Neural progenitor cell (in vitro differentiated cells): ENCODE measurements around the gene DAPK3. TPM values are rescaled to one million over a fixed set of nuclear protein-coding genes. Genes with fewer than 3 reads are reported as not detected.

Experiments used
- DNase-seq: peaks from one replicate; pipeline ENCODE4 v3.0.0-alpha.2; 2016; ENCODE audit warnings: low spot score
- H2AFZ ChIP-seq: fragments of 200-600 bp; sonication (generic); replicated peaks from 2 replicates; pipeline ENCODE4 v1.6.1; 2016; ENCODE audit warnings: antibody characterized with exemption
- H3F3A ChIP-seq: fragments of 200-600 bp; sonication (generic); 2 replicates; pipeline ENCODE4 v1.6.1; 2016; ENCODE audit warnings: antibody characterized with exemption, low read depth
- H3K27ac ChIP-seq: fragments of 200-600 bp; sonication (generic); 2 replicates; pipeline ENCODE4 v1.5.1; 2016; ENCODE audit warnings: mild to moderate bottlenecking
- H3K27me3 ChIP-seq: fragments of 200-600 bp; sonication (generic); 2 replicates; pipeline ENCODE4 v1.6.1; 2016; ENCODE audit warnings: mild to moderate bottlenecking, moderate library complexity
- H3K36me3 ChIP-seq: fragments of 200-600 bp; sonication (generic); 2 replicates; pipeline ENCODE4 v1.5.1; 2016
- H3K4me1 ChIP-seq: fragments of 200-600 bp; sonication (generic); 2 replicates; pipeline ENCODE4 v1.6.1; 2016; ENCODE audit warnings: mixed run types
- H3K4me2 ChIP-seq: fragments of 200-600 bp; sonication (generic); 2 replicates; pipeline ENCODE4 v1.6.1; 2016
- H3K4me3 ChIP-seq: fragments of 200-600 bp; sonication (generic); 2 replicates; pipeline ENCODE4 v1.5.1; 2016
- H3K79me2 ChIP-seq: fragments of 200-600 bp; sonication (generic); 2 replicates; pipeline ENCODE4 v1.6.1; 2016; ENCODE audit warnings: low read depth
- H3K9ac ChIP-seq: fragments of 200-600 bp; sonication (generic); 2 replicates; pipeline ENCODE4 v1.6.1; 2016
- H3K9me3 ChIP-seq: fragments of 200-600 bp; sonication (generic); 2 replicates; pipeline ENCODE4 v1.5.1; 2016; ENCODE audit warnings: low read depth
- H4K20me1 ChIP-seq: fragments of 200-600 bp; sonication (generic); 2 replicates; pipeline ENCODE4 v1.6.1; 2016; ENCODE audit warnings: low read depth
- H3K27ac Mint-ChIP-seq: 3 replicates; pipeline ENCODE4 v1.8.0; 2021; ENCODE audit warnings: mixed read lengths
- H3K27me3 Mint-ChIP-seq: 2 replicates; pipeline ENCODE4 v1.8.0; 2022; ENCODE audit warnings: low read depth, mild to moderate bottlenecking, inconsistent platforms, moderate library complexity, mixed read lengths; ENCODE audit not compliant: insufficient read depth
- H3K36me3 Mint-ChIP-seq: 3 replicates; pipeline ENCODE4 v1.8.0; 2021; ENCODE audit warnings: mixed read lengths
- H3K4me1 Mint-ChIP-seq: 3 replicates; pipeline ENCODE4 v1.8.0; 2021; ENCODE audit warnings: mixed read lengths
- H3K4me3 Mint-ChIP-seq: 3 replicates; pipeline ENCODE4 v1.8.0; 2021; ENCODE audit warnings: mild to moderate bottlenecking, moderate library complexity, mixed read lengths
- H3K9me3 Mint-ChIP-seq: 3 replicates; pipeline ENCODE4 v1.8.0; 2020; ENCODE audit warnings: mixed read lengths
- EZH2 ChIP-seq: fragments of 200-600 bp; sonication (generic); IDR thresholded peaks from 2 replicates; pipeline ENCODE4 v1.6.1; 2017; ENCODE audit warnings: antibody characterized with exemption, mild to moderate bottlenecking, moderate library complexity
- EZH2phosphoT487 ChIP-seq: fragments of 200-600 bp; sonication (generic); IDR thresholded peaks from 2 replicates; pipeline ENCODE4 v1.6.1; 2017; ENCODE audit warnings: antibody characterized with exemption
- total RNA-seq: library from RNA; depleted of rRNA; stranded (reverse); fragments of >200 nt; gene quantifications from 2 replicates; pipeline ENCODE4 v1.2.3, GENCODE V29; 2015; ENCODE audit warnings: low replicate concordance
- TF ChIP-seq, protein P1 (sequence below): fragments of 200-600 bp; sonication (generic); IDR thresholded peaks from 2 replicates; pipeline ENCODE4 v1.5.1; 2017; ENCODE audit warnings: antibody characterized with exemption, mild to moderate bottlenecking

Gene DAPK3
- total RNA-seq, 1 donor from 2014 or later, result 33.7 TPM

DNA sequence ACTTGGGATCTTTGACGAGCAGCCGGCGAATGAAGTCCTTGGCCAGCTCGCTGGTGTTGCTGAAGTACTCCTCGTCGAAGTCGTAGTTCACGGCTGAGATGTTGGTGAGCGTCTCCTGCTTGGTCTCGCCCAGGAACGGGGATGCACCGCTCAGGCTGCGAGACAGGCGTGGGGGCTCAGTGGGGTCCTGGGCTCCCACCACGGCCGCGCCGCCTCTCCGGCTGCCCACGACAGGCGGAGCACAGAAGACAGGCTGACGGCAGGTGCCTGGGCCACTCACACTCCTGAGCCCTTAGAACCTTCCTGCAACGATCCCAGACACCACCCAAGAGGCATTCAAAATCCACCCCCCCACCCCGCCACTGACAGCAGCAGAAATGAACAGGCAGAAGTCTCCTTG lies 9.9 kb downstream of the DAPK3 start:
- H3K9ac ChIP-seq, result no peak overlapping the region
- TF ChIP-seq EZH2phosphoT487, result no peak
- TF ChIP-seq, protein P1, sequence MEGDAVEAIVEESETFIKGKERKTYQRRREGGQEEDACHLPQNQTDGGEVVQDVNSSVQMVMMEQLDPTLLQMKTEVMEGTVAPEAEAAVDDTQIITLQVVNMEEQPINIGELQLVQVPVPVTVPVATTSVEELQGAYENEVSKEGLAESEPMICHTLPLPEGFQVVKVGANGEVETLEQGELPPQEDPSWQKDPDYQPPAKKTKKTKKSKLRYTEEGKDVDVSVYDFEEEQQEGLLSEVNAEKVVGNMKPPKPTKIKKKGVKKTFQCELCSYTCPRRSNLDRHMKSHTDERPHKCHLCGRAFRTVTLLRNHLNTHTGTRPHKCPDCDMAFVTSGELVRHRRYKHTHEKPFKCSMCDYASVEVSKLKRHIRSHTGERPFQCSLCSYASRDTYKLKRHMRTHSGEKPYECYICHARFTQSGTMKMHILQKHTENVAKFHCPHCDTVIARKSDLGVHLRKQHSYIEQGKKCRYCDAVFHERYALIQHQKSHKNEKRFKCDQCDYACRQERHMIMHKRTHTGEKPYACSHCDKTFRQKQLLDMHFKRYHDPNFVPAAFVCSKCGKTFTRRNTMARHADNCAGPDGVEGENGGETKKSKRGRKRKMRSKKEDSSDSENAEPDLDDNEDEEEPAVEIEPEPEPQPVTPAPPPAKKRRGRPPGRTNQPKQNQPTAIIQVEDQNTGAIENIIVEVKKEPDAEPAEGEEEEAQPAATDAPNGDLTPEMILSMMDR, result no peak
- no peak for TF ChIP-seq EZH2
- no peaks in the 10 kb centered on the region for H3K36me3 ChIP-seq
- H3K27ac ChIP-seq, result no peak overlapping the region
- DNase-seq, result no peak
- Mint-ChIP-seq H3K4me1 (no peaks in the 10 kb centered on the region), H3K27ac (no peak overlapping the region), H3K36me3 (peaks cover 11% of the 10 kb centered on the region), H3K9me3 (no peaks in the 10 kb centered on the region), H3K4me3 (no peak overlapping the region), H3K27me3 (no peaks in the 10 kb centered on the region)
- H3K4me3 ChIP-seq, result no peak overlapping the region
- no peak overlapping the region for H3K4me2 ChIP-seq
- no peaks in the 10 kb centered on the region for H3K4me1 ChIP-seq
- H4K20me1 ChIP-seq, result peaks cover 25% of the 10 kb centered on the region
- no peaks in the 10 kb centered on the region for H3K27me3 ChIP-seq
- H2AFZ ChIP-seq, result no peak overlapping the region
- H3K9me3 ChIP-seq, result no peaks in the 10 kb centered on the region
- H3K79me2 ChIP-seq, result peaks cover 6% of the 10 kb centered on the region
- H3F3A ChIP-seq, result no peaks in the 10 kb centered on the region

DNA sequence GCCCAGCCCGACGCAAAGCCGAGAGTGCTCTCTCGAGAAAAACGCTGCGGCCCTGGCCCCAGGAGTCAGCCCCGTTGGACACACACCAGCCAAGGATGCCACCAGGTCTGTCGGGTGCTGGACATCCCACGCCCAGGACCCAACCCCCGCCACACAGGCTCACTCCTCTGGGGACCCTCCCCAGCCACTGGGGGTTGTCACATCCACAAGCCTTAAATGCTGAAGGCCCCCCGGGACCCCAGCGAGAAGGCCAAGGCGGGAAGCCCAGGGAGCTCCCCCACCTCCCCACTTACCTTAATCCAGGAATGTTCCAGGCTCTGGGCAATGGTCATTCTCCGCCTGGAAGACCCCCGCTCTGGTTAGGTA lies 11.2 kb downstream of the DAPK3 start:
- Histone ChIP-seq H3K9ac (no peak overlapping the region), H3K36me3 (no peaks in the 10 kb centered on the region), H3K4me2 (no peak overlapping the region), H3K4me1 (no peaks in the 10 kb centered on the region), H4K20me1 (peaks cover 18% of the 10 kb centered on the region), H3K79me2 (no peaks in the 10 kb centered on the region), H3K9me3 (no peaks in the 10 kb centered on the region), H3K4me3 (no peak overlapping the region), H3K27ac (no peak overlapping the region), H3F3A (no peaks in the 10 kb centered on the region), H2AFZ (no peak overlapping the region), H3K27me3 (no peaks in the 10 kb centered on the region)
- DNase-seq, result no peak
- TF ChIP-seq, protein P1, result no peak
- no peak for TF ChIP-seq EZH2
- no peak for TF ChIP-seq EZH2phosphoT487
- Mint-ChIP-seq H3K27ac (no peak overlapping the region), H3K4me3 (no peak overlapping the region), H3K9me3 (no peaks in the 10 kb centered on the region), H3K4me1 (no peaks in the 10 kb centered on the region), H3K36me3 (peaks cover 9% of the 10 kb centered on the region), H3K27me3 (no peaks in the 10 kb centered on the region)

DNA sequence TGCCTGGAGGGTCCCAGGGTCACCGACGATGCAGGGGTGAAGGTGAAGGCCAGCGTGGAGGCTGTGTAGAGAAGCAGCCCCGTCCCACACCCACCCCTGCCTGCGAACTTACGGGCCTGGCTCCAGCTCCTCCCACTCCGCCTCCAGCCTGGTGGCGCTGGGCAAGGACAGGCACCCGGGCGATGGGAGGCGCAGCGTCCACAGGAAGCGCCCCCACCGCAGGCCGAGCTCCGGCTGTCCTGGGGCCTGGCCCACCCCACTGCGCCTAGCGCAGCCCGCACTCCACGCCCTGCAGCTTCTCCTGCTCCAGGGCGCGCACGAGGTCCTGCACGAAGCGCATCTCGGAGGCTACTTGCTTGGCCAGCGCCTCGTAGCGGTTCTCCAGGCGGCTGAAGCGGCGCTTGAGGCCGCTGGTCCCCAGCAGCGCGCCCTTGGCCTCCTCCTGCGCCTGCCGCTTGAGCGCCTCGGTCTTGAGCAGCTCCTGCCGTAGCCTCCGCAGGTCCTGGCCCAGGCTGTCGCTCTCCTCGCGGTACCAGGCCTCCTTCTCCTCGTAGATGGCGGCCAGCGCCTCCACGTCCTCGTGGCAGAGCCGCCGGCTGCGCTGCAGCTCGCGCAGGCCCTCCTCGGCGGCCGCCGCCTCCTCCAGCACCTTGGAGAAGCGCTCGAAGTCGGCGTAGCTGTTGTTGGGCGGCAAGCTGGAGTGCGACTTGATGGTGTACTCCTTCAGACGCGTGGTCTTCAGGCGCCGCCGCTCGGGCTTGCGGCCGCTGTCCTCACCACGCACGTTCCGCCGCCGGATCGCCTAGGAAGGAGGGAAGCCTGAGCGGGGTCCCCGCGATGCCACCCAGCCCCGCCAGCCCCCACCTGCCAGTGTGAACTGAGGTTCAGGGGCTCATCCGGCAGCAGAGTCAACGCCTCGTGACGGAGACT lies 11.8 kb downstream of the DAPK3 start:
- H2AFZ ChIP-seq, result no peak overlapping the region
- H3K4me2 ChIP-seq, result no peak overlapping the region
- no peaks in the 10 kb centered on the region for H3K36me3 ChIP-seq
- Mint-ChIP-seq H3K27ac (no peak overlapping the region), H3K36me3 (peaks cover 9% of the 10 kb centered on the region), H3K27me3 (no peaks in the 10 kb centered on the region), H3K4me1 (peaks cover 1% of the 10 kb centered on the region), H3K4me3 (no peak overlapping the region), H3K9me3 (no peaks in the 10 kb centered on the region)
- no peaks in the 10 kb centered on the region for H3F3A ChIP-seq
- no peak overlapping the region for H3K9ac ChIP-seq
- no peak for TF ChIP-seq EZH2
- TF ChIP-seq EZH2phosphoT487, result no peak
- TF ChIP-seq, protein P1, result no peak
- no peaks in the 10 kb centered on the region for H3K4me1 ChIP-seq
- no peaks in the 10 kb centered on the region for H3K79me2 ChIP-seq
- H3K9me3 ChIP-seq, result no peaks in the 10 kb centered on the region
- H4K20me1 ChIP-seq, result peaks cover 14% of the 10 kb centered on the region
- no peaks in the 10 kb centered on the region for H3K27me3 ChIP-seq
- DNase-seq, result no peak
- no peak overlapping the region for H3K4me3 ChIP-seq
- H3K27ac ChIP-seq, result no peak overlapping the region
